Endothelial cell of umbilical vein (primary cell): ENCODE data around the gene TMEM121. TPM values are rescaled to one million over a fixed set of nuclear protein-coding genes. Genes with fewer than 3 reads are reported as not detected.

ENCODE experiments used
- BruUV-seq: library from RNA; stranded (reverse); fragments of 400-500 nt; replicated peaks from 2 replicates; lab custom pipeline; 2021; lab: Mats Ljungman, UMichigan
- CTCF ChIA-PET: fragments of 300-600, 350-600 bp; sonication (Branson Sonifier 250); formaldehyde crosslinking; loops from one replicate; lab custom pipeline; 2021; ENCODE audit warnings: antibody characterized with exemption, inconsistent platforms; lab: Charles Lee
- POLR2A ChIA-PET: fragments of 300-600, 350-600 bp; sonication (Branson Sonifier 250); formaldehyde crosslinking; loops from one replicate; lab custom pipeline; 2021; ENCODE audit warnings: antibody characterized with exemption, inconsistent platforms; lab: Charles Lee
- DNase-seq: peaks from one replicate; pipeline ENCODE4 v3.0.0-alpha.2; 2011; ENCODE audit warnings: low read depth, low spot score
- FAIRE-seq: peaks from 2 replicates; lab custom pipeline; 2011; peaks lifted over from hg19 to GRCh38; lab: Jason Lieb, UNC
- H2AFZ ChIP-seq: 2 replicates; pipeline ENCODE4 v1.6.0; 2012; ENCODE audit warnings: low read depth, low read length, control low read depth, inconsistent platforms
- H3K27ac ChIP-seq: 2 replicates; pipeline ENCODE4 v1.5.1; 2011; ENCODE audit warnings: low read depth, mild to moderate bottlenecking, control low read depth, low read length, moderate library complexity; ENCODE audit not compliant: insufficient read depth
- H3K27me3 ChIP-seq, 2 experiments: 2 replicates each; pipeline versions ENCODE4 v1.6.0 to v1.6.1; 2011; ENCODE audit warnings: low read length in 2 of 2, mixed read lengths in 1 of 2; ENCODE audit not compliant: control insufficient read depth in 2 of 2, insufficient read depth in 2 of 2
- H3K36me3 ChIP-seq, 2 experiments: 2 replicates in 1 of 2; 3 replicates in 1 of 2; pipeline ENCODE4 v1.5.1; 2011; ENCODE audit warnings: low read length in 2 of 2, mild to moderate bottlenecking in 1 of 2, moderate library complexity in 1 of 2; ENCODE audit not compliant: control insufficient read depth in 2 of 2, insufficient read depth in 2 of 2; ENCODE audit errors: extremely low read depth in 1 of 2
- H3K4me1 ChIP-seq: 3 replicates; pipeline ENCODE4 v1.5.1; 2011; ENCODE audit warnings: mild to moderate bottlenecking, low read length; ENCODE audit not compliant: control insufficient read depth, insufficient read depth; ENCODE audit errors: extremely low read depth
- H3K4me2 ChIP-seq: 2 replicates; pipeline ENCODE4 v1.6.1; 2011; ENCODE audit warnings: low read length, control low read depth, mixed read lengths; ENCODE audit not compliant: insufficient read depth
- H3K4me3 ChIP-seq, 3 experiments: fragments of 200-600 bp in 1 of 3; sonication (generic), shearing (Covaris generic) in 1 of 3; replicated peaks in 1 of 3; 2 replicates each; pipeline ENCODE4 v1.5.1; 2011 to 2016; ENCODE audit warnings: control low read depth in 3 of 3, low read length in 3 of 3, mild to moderate bottlenecking in 2 of 3, inconsistent platforms in 1 of 3, low read depth in 1 of 3, moderate library complexity in 1 of 3; ENCODE audit not compliant: insufficient read depth in 1 of 3
- H3K79me2 ChIP-seq: 2 replicates; pipeline ENCODE4 v1.6.0; 2012; ENCODE audit warnings: low read length, inconsistent platforms; ENCODE audit not compliant: control insufficient read depth, insufficient read depth
- H3K9ac ChIP-seq: replicated peaks from 2 replicates; pipeline ENCODE3; 2011; ENCODE audit warnings: low read length, control low read depth; ENCODE audit not compliant: insufficient read depth; ENCODE audit errors: extremely low read depth
- H3K9me1 ChIP-seq: replicated peaks from 3 replicates; pipeline ENCODE4 v1.6.0; 2011; ENCODE audit warnings: mild to moderate bottlenecking, low read length; ENCODE audit not compliant: control insufficient read depth, insufficient read depth; ENCODE audit errors: extremely low read depth
- H3K9me3 ChIP-seq: replicated peaks from 2 replicates; pipeline ENCODE4 v1.5.1; 2012; ENCODE audit warnings: low read length, inconsistent platforms; ENCODE audit not compliant: control insufficient read depth, insufficient read depth
- H4K20me1 ChIP-seq: replicated peaks from 2 replicates; pipeline ENCODE3; 2011; ENCODE audit warnings: mild to moderate bottlenecking, low read length; ENCODE audit not compliant: control insufficient read depth, insufficient read depth; ENCODE audit errors: extremely low read depth
- EZH2 ChIP-seq: IDR thresholded peaks from 2 replicates; pipeline ENCODE4 v1.6.1; 2012; ENCODE audit warnings: borderline replicate concordance, low read depth, mild to moderate bottlenecking, moderate library complexity, low read length, inconsistent platforms; ENCODE audit not compliant: severe bottlenecking
- FOS ChIP-seq: IDR thresholded peaks from 2 replicates; pipeline ENCODE4 v1.6.1; 2011; ENCODE audit warnings: mild to moderate bottlenecking, low read length, moderate library complexity, borderline replicate concordance; ENCODE audit not compliant: insufficient read depth
- GATA2 ChIP-seq: IDR thresholded peaks from 2 replicates; pipeline ENCODE4 v1.7.0; 2011; ENCODE audit warnings: low read depth, mild to moderate bottlenecking, moderate library complexity, mixed read lengths, low read length; ENCODE audit not compliant: insufficient read length, insufficient read depth
- JUN ChIP-seq: IDR thresholded peaks from 2 replicates; pipeline ENCODE4 v1.6.1; 2011; ENCODE audit warnings: borderline replicate concordance, low read depth; ENCODE audit not compliant: insufficient read length, insufficient read depth
- MYC ChIP-seq: IDR thresholded peaks from one replicate; pipeline ENCODE4 v1.6.1; 2011; ENCODE audit warnings: mild to moderate bottlenecking, low read depth, low read length
- POLR2A ChIP-seq: IDR thresholded peaks from 2 replicates; pipeline ENCODE4 v1.6.1; 2012; ENCODE audit warnings: low read depth, mild to moderate bottlenecking, control low read depth, low read length
- POLR2AphosphoS5 ChIP-seq: IDR thresholded peaks from 2 replicates; pipeline ENCODE4 v1.6.1; 2012; ENCODE audit warnings: low read depth, mild to moderate bottlenecking, control low read depth, low read length, moderate library complexity; ENCODE audit not compliant: insufficient read depth
- dilution Hi-C: fragments of 300-500 bp; cut with MboI; formaldehyde crosslinking; loops from one replicate; pipeline ENCODE4 v1.15.0; 2019; ENCODE audit warnings: low sequenced_read_pairs; ENCODE audit not compliant: extremely low pct_ligation_motif_present
- intact Hi-C: fragments of 100-400 bp; cut with micrococcal nuclease; formaldehyde crosslinking; loops from one replicate; pipeline ENCODE4 v1.10.0; 2022
- polyA plus RNA-seq, 4 experiments: library from polyadenylated mRNA; depleted of rRNA in 3 of 4; stranded (reverse) in 3 of 4; unstranded in 1 of 4; fragments of >200 nt; gene quantifications; 2 replicates each; pipeline versions ENCODE4 v1.2.1 to v1.2.3, GENCODE V29; 2011 to 2012; ENCODE audit warnings: missing spikeins in 1 of 4
- total RNA-seq: library from RNA; stranded (reverse); gene quantifications from 2 replicates; pipeline ENCODE4 v1.2.3, GENCODE V29; 2021
- TF ChIP-seq, protein P1 (sequence below), 2 donors: IDR thresholded peaks; 1 replicate in 1 of 2; 2 replicates in 1 of 2; pipeline ENCODE4 v1.5.1; 2011; ENCODE audit warnings: low read length in 2 of 2, mild to moderate bottlenecking in 2 of 2, moderate library complexity in 2 of 2, control low read depth in 1 of 2, inconsistent platforms in 1 of 2, low read depth in 1 of 2; ENCODE audit not compliant: insufficient read depth in 1 of 2; ENCODE audit errors: extremely low read depth in 1 of 2
- TF ChIP-seq, protein P2 (sequence below): IDR thresholded peaks from 2 replicates; pipeline ENCODE4 v1.6.1; 2011; ENCODE audit not compliant: insufficient read depth, insufficient read length

The TMEM121 gene
- total and polyA plus RNA-seq, 2 donors (not counting 3 experiments of a cell fraction or from before 2014, with no cell fraction given): 4.8 to 7.7 TPM

DNA sequence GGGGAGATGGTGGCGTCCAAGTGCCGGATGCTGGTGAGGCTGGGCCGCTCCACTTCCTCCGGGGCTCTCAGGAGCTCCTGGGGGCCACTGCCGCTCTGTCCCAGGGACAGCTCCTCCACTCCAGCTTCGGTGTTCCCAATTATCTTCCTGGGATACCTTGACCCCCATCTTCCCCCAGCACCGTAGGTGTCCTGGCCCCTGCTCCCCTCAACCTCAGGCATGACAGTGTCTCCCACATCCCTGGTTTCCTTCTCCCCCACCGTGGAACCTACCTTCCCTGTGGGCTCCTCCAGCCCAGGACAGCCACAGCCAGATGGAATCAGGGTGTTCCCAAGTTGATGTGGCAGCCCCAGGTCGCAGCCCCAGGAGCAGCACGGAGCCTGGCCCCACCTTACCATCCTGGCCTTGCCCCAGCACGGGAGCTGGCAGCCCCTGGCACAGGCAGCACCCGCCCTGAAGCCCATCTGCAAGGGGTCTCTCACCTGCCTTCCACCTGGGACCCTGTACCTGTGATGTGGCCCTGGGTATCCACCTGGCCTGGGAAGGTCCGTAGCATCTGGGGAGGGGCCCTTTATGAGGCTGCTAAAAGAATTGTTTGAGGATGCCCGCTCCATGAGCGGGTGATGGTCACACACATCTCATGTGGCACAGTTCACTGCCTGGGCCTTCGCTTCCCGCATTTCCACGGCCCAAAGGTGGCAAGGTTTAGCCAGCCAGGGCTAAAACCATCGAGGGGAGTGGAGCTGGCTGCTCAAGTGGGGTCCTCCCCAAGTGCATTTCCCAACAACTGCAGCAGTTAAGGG, 4.1 kb downstream of the TMEM121 start:
- intact Hi-C loops: no loop called here
- TF ChIP-seq, protein P1, sequence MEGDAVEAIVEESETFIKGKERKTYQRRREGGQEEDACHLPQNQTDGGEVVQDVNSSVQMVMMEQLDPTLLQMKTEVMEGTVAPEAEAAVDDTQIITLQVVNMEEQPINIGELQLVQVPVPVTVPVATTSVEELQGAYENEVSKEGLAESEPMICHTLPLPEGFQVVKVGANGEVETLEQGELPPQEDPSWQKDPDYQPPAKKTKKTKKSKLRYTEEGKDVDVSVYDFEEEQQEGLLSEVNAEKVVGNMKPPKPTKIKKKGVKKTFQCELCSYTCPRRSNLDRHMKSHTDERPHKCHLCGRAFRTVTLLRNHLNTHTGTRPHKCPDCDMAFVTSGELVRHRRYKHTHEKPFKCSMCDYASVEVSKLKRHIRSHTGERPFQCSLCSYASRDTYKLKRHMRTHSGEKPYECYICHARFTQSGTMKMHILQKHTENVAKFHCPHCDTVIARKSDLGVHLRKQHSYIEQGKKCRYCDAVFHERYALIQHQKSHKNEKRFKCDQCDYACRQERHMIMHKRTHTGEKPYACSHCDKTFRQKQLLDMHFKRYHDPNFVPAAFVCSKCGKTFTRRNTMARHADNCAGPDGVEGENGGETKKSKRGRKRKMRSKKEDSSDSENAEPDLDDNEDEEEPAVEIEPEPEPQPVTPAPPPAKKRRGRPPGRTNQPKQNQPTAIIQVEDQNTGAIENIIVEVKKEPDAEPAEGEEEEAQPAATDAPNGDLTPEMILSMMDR (IDR thresholded peaks at IDR 0.05; ENCODE audit: extremely low read depth in 1 of 2, insufficient read depth in 1 of 2, low read depth in 1 of 2, low read length in 2 of 2): no peak
- no peak for TF ChIP-seq GATA2
- TF ChIP-seq, protein P2, sequence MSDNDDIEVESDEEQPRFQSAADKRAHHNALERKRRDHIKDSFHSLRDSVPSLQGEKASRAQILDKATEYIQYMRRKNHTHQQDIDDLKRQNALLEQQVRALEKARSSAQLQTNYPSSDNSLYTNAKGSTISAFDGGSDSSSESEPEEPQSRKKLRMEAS: no peak
- no peak for TF ChIP-seq POLR2A
- no peak for TF ChIP-seq FOS
- TF ChIP-seq POLR2AphosphoS5: no peak
- no peak for TF ChIP-seq EZH2
- TF ChIP-seq MYC: no peak
- TF ChIP-seq JUN: no peak
- no peaks in the 10 kb centered on the region for H3K9me1 ChIP-seq
- H4K20me1 ChIP-seq: no peaks in the 10 kb centered on the region
- DNase-seq (no peak), FAIRE-seq (no peak)
- H3K4me1 ChIP-seq: peaks cover 17% of the 10 kb centered on the region
- no peak overlapping the region for H3K4me3 ChIP-seq
- H3K27ac ChIP-seq: no peak overlapping the region
- no peak overlapping the region for H2AFZ ChIP-seq
- ChIA-PET CTCF (no interaction called here), POLR2A (no interaction called here)
- H3K9me3 ChIP-seq: no peaks in the 10 kb centered on the region
- H3K36me3 ChIP-seq: no peaks in the 10 kb centered on the region
- H3K4me2 ChIP-seq: no peak overlapping the region
- peaks cover 2 to 7% of the 10 kb centered on the region in 2 experiments for H3K27me3 ChIP-seq
- BruUV-seq: no TSS peak
- H3K79me2 ChIP-seq: no peaks in the 10 kb centered on the region
- H3K9ac ChIP-seq: no peak overlapping the region
- dilution Hi-C loops: no loop called here
